Panc1 (cell line): ENCODE measurements around the gene S1PR3.

Experiments used
- POLR2AphosphoS5 ChIP-seq: IDR thresholded peaks from 2 replicates; pipeline ENCODE4 v1.6.1; 2012; ENCODE audit warnings: mild to moderate bottlenecking, low read depth, low read length, moderate library complexity
- REST ChIP-seq, 2 experiments: IDR thresholded peaks; 2 replicates each; pipeline ENCODE4 v1.6.1; 2011 to 2012; ENCODE audit warnings: low read depth in 2 of 2, control low read depth in 1 of 2, low read length in 1 of 2, mild to moderate bottlenecking in 1 of 2, moderate library complexity in 1 of 2; ENCODE audit not compliant: insufficient read depth in 1 of 2
- SIN3A ChIP-seq: IDR thresholded peaks from 2 replicates; pipeline ENCODE4 v1.6.1; 2012; ENCODE audit warnings: low read depth, mild to moderate bottlenecking, low read length, moderate library complexity, borderline replicate concordance; ENCODE audit not compliant: insufficient read depth
- TCF7L2 ChIP-seq: IDR thresholded peaks from 2 replicates; pipeline ENCODE4 v1.6.1; 2011; ENCODE audit warnings: mild to moderate bottlenecking, low read depth, low read length, inconsistent platforms
- TF ChIP-seq, protein P1 (sequence below): fragments of 450-650 bp; IDR thresholded peaks from 2 replicates; pipeline ENCODE4 v1.5.1; 2017; ENCODE audit warnings: mild to moderate bottlenecking

- TF ChIP-seq POLR2AphosphoS5, result no peak
- TF ChIP-seq TCF7L2, result no peak
- TF ChIP-seq, protein P1, sequence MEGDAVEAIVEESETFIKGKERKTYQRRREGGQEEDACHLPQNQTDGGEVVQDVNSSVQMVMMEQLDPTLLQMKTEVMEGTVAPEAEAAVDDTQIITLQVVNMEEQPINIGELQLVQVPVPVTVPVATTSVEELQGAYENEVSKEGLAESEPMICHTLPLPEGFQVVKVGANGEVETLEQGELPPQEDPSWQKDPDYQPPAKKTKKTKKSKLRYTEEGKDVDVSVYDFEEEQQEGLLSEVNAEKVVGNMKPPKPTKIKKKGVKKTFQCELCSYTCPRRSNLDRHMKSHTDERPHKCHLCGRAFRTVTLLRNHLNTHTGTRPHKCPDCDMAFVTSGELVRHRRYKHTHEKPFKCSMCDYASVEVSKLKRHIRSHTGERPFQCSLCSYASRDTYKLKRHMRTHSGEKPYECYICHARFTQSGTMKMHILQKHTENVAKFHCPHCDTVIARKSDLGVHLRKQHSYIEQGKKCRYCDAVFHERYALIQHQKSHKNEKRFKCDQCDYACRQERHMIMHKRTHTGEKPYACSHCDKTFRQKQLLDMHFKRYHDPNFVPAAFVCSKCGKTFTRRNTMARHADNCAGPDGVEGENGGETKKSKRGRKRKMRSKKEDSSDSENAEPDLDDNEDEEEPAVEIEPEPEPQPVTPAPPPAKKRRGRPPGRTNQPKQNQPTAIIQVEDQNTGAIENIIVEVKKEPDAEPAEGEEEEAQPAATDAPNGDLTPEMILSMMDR, result no peak
- no peak for TF ChIP-seq REST (IDR thresholded peaks at IDR 0.05; ENCODE audit: insufficient read depth in 1 of 2, low read depth in 2 of 2, low read length in 1 of 2)
- TF ChIP-seq SIN3A, result no peak
Observed at GRCh38 chr9:88949425-88949824, 41.8 kb upstream of the S1PR3 start.
